Measurements from ENCODE around the gene BTBD16. TPM values are rescaled to one million over a fixed set of nuclear protein-coding genes. Genes with fewer than 3 reads are reported as not detected.

BTBD16 gene
- total RNA-seq = under 1 TPM in 1 of 2 donors, not detected in 1; 0.62 TPM

DNA sequence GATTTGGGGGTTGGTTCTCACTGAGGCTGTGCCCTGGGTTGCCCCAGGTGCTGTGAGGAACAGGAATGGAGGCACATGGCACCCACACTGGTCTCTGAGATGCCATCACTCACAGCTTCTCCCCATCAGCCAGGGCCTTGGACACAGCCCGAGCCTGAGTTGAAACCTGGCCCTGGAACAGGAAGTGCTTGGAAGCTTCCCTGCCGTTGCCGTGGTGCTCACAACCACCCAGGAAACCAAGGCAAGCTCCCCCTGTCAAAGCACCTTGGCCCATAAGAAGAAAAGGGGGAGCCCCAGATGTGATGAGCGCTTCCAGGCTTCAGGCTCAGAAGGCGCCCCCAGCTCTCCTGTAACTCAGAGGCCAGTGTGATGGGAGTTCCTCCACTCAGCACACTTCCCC, at the start of gene BTBD16:
BTBD16 (plus strand) TSS at position 221 of the 400 bp plus-strand sequence. CDS start 3,786 bp downstream, outside the sequence.
- DNase-seq (ENCODE audit: low spot score) = no peak
- Histone ChIP-seq H3K9me3 (no peaks in the 10 kb centered on the region), H3K4me1 (replicated peaks) (no peaks in the 10 kb centered on the region), H3K4me3 (no peak within 1 kb of the TSS), H3K27me3 (replicated peaks; ENCODE audit: insufficient read depth) (no peaks in the 10 kb centered on the region), H3K27ac (no peak within 1 kb of the TSS), H3K36me3 (no peaks in the 10 kb centered on the region)
- intact Hi-C loops (cut with DNase I) = no loop called here
- no peak for TF ChIP-seq POLR2A (IDR thresholded peaks at IDR 0.05)
- TF ChIP-seq POLR2AphosphoS5 (IDR thresholded peaks at IDR 0.05) = no peak
- TF ChIP-seq, protein P1, sequence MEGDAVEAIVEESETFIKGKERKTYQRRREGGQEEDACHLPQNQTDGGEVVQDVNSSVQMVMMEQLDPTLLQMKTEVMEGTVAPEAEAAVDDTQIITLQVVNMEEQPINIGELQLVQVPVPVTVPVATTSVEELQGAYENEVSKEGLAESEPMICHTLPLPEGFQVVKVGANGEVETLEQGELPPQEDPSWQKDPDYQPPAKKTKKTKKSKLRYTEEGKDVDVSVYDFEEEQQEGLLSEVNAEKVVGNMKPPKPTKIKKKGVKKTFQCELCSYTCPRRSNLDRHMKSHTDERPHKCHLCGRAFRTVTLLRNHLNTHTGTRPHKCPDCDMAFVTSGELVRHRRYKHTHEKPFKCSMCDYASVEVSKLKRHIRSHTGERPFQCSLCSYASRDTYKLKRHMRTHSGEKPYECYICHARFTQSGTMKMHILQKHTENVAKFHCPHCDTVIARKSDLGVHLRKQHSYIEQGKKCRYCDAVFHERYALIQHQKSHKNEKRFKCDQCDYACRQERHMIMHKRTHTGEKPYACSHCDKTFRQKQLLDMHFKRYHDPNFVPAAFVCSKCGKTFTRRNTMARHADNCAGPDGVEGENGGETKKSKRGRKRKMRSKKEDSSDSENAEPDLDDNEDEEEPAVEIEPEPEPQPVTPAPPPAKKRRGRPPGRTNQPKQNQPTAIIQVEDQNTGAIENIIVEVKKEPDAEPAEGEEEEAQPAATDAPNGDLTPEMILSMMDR (IDR thresholded peaks at IDR 0.05) = no peak
- WGBS = 52% methylated on average over 5 of the region's 5 CpGs

DNA sequence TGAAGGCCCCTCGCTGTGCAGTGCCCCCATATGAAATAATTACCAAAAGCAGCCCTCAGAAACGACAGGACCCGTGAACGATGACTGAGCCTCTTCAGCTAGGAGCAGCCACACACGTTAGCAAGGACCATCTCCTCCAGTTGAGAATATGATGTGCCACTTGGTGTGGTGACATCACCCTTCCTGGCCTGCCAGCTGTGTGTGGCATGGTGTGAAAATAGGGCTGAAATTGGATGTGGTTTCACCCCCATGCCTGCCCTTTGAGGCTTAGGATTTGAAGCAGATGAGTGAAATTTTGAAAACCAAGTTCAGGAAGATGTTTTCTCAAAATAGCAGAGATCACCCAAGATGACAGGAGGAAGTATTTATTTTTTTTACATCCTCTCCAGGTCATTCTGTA, 49.1 kb upstream of the BTBD16 start:
- intact Hi-C loops (cut with DNase I) = no loop called here
- Histone ChIP-seq H3K27ac (no peak overlapping the region), H3K4me3 (no peak overlapping the region), H3K4me1 (replicated peaks) (no peaks in the 10 kb centered on the region), H3K36me3 (peaks cover 0 to 9% of the 10 kb centered on the region in 2 donors), H3K27me3 (replicated peaks; ENCODE audit: insufficient read depth) (no peaks in the 10 kb centered on the region), H3K9me3 (no peaks in the 10 kb centered on the region)
- TF ChIP-seq POLR2A (IDR thresholded peaks at IDR 0.05) (no peak), POLR2AphosphoS5 (IDR thresholded peaks at IDR 0.05) (no peak)
- TF ChIP-seq, protein P1 (IDR thresholded peaks at IDR 0.05) = no peak
- no peak for DNase-seq (ENCODE audit: low spot score)
- WGBS = 83% methylated on average over 4 of the region's 5 CpGs

DNA sequence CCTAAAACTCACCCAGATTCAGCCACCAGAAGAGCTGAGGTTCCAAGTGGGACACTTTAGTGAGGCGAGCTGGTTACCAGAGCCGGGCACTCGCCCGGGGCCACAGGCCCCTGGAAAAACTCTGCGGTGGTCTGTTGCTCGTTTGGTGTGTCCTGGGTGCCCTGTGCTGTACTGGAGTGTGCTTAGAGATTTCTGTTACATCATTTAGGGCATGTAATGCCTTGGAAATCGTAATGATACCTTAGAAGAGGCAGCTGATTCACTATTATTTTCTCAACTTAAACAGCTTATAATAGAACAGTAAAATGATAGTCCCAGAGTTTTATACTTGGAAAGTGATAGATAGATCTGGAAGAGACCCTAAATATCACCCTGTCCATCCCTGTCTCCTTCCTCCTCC, 48.5 kb upstream of the BTBD16 start:
- WGBS = 92% methylated on average over 7 of the region's 7 CpGs
- H3K27me3 ChIP-seq (replicated peaks; ENCODE audit: insufficient read depth) = no peaks in the 10 kb centered on the region
- TF ChIP-seq POLR2AphosphoS5 (IDR thresholded peaks at IDR 0.05) (no peak), POLR2A (IDR thresholded peaks at IDR 0.05) (no peak)
- intact Hi-C loops (cut with DNase I) = no loop called here
- DNase-seq (ENCODE audit: low spot score) = no peak
- H3K9me3 ChIP-seq = no peaks in the 10 kb centered on the region
- no peak overlapping the region for H3K27ac ChIP-seq
- H3K4me1 ChIP-seq (replicated peaks) = no peaks in the 10 kb centered on the region
- H3K36me3 ChIP-seq = peaks cover 0 to 9% of the 10 kb centered on the region in 2 donors
- H3K4me3 ChIP-seq = no peak overlapping the region

DNA sequence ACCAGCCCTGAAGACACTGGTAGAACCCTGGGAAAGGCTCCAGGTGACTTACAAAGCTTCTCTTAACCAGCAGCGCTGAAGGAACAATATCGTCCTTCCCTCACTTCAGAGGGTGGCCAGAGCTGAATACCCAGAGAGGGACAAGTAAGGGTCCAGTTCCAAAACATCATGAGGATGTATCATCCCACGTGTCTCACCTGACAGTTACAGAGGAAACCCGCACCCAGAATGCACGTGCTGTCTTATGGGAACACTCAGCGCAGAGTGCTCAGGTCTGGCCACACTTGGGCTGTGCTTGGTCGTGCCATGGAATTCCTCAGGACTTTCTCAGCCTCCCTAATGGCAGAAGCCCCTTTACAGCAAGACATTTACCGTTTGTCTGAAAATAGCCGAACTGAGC, 46.9 kb upstream of the BTBD16 start:
- intact Hi-C loops (cut with DNase I) = no loop called here
- no peak for DNase-seq (ENCODE audit: low spot score)
- peaks cover 0 to 13% of the 10 kb centered on the region in 2 donors for H3K36me3 ChIP-seq
- H3K4me1 ChIP-seq (replicated peaks) = no peaks in the 10 kb centered on the region
- no peak overlapping the region for H3K4me3 ChIP-seq
- TF ChIP-seq POLR2A (IDR thresholded peaks at IDR 0.05) = no peak
- TF ChIP-seq, protein P1 (IDR thresholded peaks at IDR 0.05) = no peak
- TF ChIP-seq POLR2AphosphoS5 (IDR thresholded peaks at IDR 0.05) = no peak
- 88% methylated on average over 9 of the region's 9 CpGs for WGBS
- H3K9me3 ChIP-seq = no peaks in the 10 kb centered on the region
- H3K27me3 ChIP-seq (replicated peaks; ENCODE audit: insufficient read depth) = no peaks in the 10 kb centered on the region
- H3K27ac ChIP-seq = no peak overlapping the region

DNA sequence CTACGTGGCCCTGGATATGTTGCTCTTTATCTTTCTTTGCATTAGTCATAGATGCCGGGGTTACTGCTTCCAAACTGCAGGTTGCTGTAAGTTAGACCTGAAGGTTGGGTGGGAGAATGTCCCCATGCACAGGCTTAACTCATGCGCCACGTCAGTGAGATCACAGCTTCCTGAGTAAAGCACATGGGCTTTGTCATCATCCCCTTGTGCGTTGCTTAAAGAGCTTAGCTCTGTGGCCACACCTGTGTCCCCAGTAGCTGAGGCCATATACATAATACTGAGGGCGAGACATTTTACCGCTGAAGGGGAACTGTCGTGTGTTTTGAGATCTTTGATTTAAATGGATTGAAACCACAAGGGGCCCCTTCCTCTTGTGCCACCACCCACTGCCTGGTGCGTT, 45.8 kb upstream of the BTBD16 start:
- TF ChIP-seq POLR2AphosphoS5 (IDR thresholded peaks at IDR 0.05) (no peak), POLR2A (IDR thresholded peaks at IDR 0.05) (no peak)
- TF ChIP-seq, protein P1 (IDR thresholded peaks at IDR 0.05) = no peak
- H3K9me3 ChIP-seq = no peaks in the 10 kb centered on the region
- intact Hi-C loops (cut with DNase I) = no loop called here
- no peak overlapping the region for H3K4me3 ChIP-seq
- 81% methylated on average over 9 of the region's 9 CpGs for WGBS
- no peaks in the 10 kb centered on the region for H3K4me1 ChIP-seq (replicated peaks)
- no peaks in the 10 kb centered on the region for H3K27me3 ChIP-seq (replicated peaks; ENCODE audit: insufficient read depth)
- no peak overlapping the region for H3K27ac ChIP-seq
- no peak for DNase-seq (ENCODE audit: low spot score)
- peaks cover 4 to 10% of the 10 kb centered on the region in 2 donors for H3K36me3 ChIP-seq

Data from prostate gland (tissue), 2 donors.